Activated naive CD4-positive, alpha-beta T cell treated with anti-CD3 and anti-CD28 coated beads for 36 hours (primary cell): ENCODE data around the gene NOL3. TPM values are rescaled to one million over a fixed set of nuclear protein-coding genes. Genes with fewer than 3 reads are reported as not detected.
A peak's percentile ranks its signal among the peaks of the same experiment; 100 is the strongest.

Source experiments
- CTCF ChIA-PET: fragments of 350-600 bp; sonication (Branson Sonifier 250); formaldehyde crosslinking; loops from one replicate; lab custom pipeline; 2021; ENCODE audit warnings: antibody characterized with exemption; lab: Charles Lee
- DNase-seq: peaks from one replicate; pipeline ENCODE4 v3.0.0-alpha.2; 2020
- H3K27ac Mint-ChIP-seq: one replicate; pipeline ENCODE4 v1.8.0; 2021; ENCODE audit warnings: mild to moderate bottlenecking, mixed read lengths
- H3K27me3 Mint-ChIP-seq: one replicate; pipeline ENCODE4 v1.8.0; 2021; ENCODE audit warnings: low read depth, mixed read lengths
- H3K36me3 Mint-ChIP-seq: one replicate; pipeline ENCODE4 v1.8.0; 2021; ENCODE audit warnings: low read depth, mixed read lengths
- H3K4me1 Mint-ChIP-seq: one replicate; pipeline ENCODE4 v1.8.0; 2021; ENCODE audit warnings: low read depth, mixed read lengths
- H3K4me3 Mint-ChIP-seq: one replicate; pipeline ENCODE4 v1.8.0; 2021; ENCODE audit warnings: mild to moderate bottlenecking, moderate library complexity, mixed read lengths
- H3K9me3 Mint-ChIP-seq: one replicate; pipeline ENCODE4 v1.8.0; 2021; ENCODE audit warnings: mixed read lengths
- intact Hi-C: fragments of 100-400 bp; cut with micrococcal nuclease; formaldehyde crosslinking; loops from one replicate; pipeline ENCODE4 v1.15.1; 2023
- total RNA-seq, 2 experiments: library from RNA; stranded (reverse); gene quantifications; one replicate each; pipeline ENCODE4 v1.2.3, GENCODE V29; 2021

Gene NOL3
- total RNA-seq, 2 experiments from 2014 or later, result 3.8 to 4.4 TPM

DNA sequence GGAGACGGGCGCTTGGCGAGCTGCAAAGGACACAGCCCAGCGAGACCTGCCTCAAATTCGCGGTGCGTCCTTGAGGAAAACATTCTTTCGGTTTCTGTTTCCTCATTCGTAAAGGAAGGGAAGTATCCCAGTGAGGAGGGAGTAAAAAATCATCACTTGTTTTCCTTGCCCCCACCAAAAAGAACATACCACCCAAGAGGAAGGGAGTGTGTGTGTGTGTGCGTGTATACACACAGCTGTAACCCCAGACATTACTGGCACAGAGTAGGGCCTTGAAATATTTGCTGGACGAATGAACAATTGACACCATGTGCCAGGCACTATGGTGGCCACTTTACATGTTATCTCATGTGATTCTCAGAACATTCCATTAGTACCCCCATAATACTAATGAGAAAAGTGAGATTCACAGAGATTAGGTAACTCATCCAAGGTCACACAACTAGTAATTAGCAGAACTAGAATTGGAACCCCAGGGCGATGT lies 15.4 kb downstream of the NOL3 start:
- H3K27ac Mint-ChIP-seq, result no peak overlapping the region
- H3K4me1 Mint-ChIP-seq, result peaks cover 10% of the 10 kb centered on the region
- no peak overlapping the region for H3K4me3 Mint-ChIP-seq
- H3K36me3 Mint-ChIP-seq, result no peaks in the 10 kb centered on the region
- no peak for DNase-seq
- CTCF ChIA-PET, result interaction anchor here (0.6 to 2.3 kb wide), 20 partner anchors 10 to 241 kb away, joined by 3 to 23 read pairs (median 6); partner anchors contain the start of genes CES3, ELMO3, FBXL8 and FHOD1
- peaks cover 6% of the 10 kb centered on the region for H3K27me3 Mint-ChIP-seq
- intact Hi-C loops, result loop anchor here (1.0 kb wide), 2 partner anchors 208 to 231 kb away; no protein-coding TSS in a partner anchor
- no peaks in the 10 kb centered on the region for H3K9me3 Mint-ChIP-seq

DNA sequence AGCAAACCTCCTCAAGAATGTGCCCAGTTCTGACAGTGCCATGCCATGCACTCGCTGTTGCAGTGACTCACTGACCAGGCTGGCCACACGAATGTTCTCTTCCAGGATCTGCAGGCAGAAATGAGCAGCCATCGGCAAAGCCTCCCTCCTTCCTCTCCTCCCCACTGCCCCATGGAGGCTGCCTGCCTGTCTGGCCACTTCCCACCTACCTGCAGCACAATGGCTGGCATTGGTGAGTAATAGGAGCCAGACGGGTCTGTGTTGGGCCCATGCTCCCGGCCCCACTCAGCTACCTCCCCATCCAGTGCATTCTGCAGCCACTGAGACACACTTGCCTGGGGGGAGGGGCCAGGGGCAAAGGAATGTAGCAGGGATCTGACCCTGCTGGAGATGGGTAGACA lies 16.2 kb downstream of the NOL3 start:
- Mint-ChIP-seq H3K4me1 (peaks cover 14% of the 10 kb centered on the region), H3K27me3 (peaks cover 6% of the 10 kb centered on the region), H3K27ac (no peak overlapping the region), H3K9me3 (no peaks in the 10 kb centered on the region), H3K36me3 (no peaks in the 10 kb centered on the region), H3K4me3 (no peak overlapping the region)
- CTCF ChIA-PET, result no interaction called here
- DNase-seq, result no peak
- intact Hi-C loops, result no loop called here

DNA sequence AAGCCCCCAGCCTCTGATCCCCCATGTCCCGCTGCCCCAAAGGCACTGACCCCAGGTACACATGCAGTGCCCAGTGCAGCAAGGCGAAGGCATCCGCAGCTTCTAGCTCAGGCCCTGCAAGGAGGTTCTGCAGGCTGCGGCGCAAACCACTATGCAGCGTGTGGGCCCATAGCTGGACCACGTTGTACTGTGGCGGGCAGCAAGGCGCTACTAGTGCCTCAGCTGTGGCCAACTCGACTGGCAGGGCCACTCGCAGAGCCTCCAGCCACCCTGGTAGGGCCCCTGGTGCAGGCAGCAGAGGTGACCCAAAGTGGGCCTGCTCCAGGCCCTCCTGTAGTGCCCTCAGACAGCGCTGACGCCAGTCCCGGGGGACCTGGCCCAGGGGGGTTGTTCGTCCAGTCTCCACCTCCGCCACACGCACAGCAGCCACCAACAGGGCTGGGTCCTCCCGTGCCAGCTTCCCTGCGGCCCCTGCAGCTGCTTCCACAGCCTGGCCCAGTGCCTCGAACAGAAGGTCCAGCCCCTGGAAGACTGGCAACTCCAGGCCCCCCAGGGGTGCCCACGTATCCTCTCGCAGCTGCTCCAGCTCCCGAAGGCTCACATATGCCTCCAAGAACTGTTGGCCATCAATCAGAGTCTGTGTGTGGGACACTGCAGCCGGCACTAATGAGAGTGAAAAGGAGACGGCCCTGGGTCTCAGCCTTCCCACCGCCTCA lies 17.0 kb downstream of the NOL3 start:
- CTCF ChIA-PET, result interaction anchor here (0.8 kb wide), 1 partner anchor 33 kb away, joined by 3 read pairs; no protein-coding TSS in a partner anchor
- Mint-ChIP-seq H3K4me3 (no peak overlapping the region), H3K9me3 (no peaks in the 10 kb centered on the region), H3K4me1 (peaks cover 14% of the 10 kb centered on the region), H3K27ac (no peak overlapping the region), H3K36me3 (no peaks in the 10 kb centered on the region), H3K27me3 (peaks cover 6% of the 10 kb centered on the region)
- no peak for DNase-seq
- intact Hi-C loops, result no loop called here

DNA sequence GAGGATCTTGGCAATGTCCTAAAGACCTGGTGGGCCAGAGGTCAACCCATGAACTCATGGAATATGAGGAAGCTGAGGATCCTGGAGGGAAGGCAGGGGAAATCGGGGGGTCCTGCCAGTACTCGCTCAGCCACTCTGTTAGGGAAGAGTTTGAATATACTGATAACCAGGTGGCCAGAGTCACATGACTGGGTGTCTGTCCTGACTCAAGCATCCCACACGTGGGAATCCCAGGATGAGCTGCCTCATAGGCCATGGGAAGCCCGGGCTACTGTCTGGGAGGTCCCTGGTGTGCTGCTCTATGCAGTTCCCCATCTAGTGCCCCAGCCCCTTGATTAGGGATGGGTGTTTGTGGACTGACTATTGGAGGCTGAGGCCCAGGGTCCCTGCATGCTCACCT lies 18.0 kb downstream of the NOL3 start:
- Mint-ChIP-seq H3K4me1 (peaks cover 24% of the 10 kb centered on the region), H3K36me3 (peaks cover 4% of the 10 kb centered on the region), H3K4me3 (no peak overlapping the region), H3K27me3 (peaks cover 6% of the 10 kb centered on the region), H3K27ac (no peak overlapping the region), H3K9me3 (no peaks in the 10 kb centered on the region)
- CTCF ChIA-PET, result interaction anchor here (1.6 kb wide), 1 partner anchor 170 kb away, joined by 4 read pairs; no protein-coding TSS in a partner anchor
- intact Hi-C loops, result no loop called here
- no peak for DNase-seq

DNA sequence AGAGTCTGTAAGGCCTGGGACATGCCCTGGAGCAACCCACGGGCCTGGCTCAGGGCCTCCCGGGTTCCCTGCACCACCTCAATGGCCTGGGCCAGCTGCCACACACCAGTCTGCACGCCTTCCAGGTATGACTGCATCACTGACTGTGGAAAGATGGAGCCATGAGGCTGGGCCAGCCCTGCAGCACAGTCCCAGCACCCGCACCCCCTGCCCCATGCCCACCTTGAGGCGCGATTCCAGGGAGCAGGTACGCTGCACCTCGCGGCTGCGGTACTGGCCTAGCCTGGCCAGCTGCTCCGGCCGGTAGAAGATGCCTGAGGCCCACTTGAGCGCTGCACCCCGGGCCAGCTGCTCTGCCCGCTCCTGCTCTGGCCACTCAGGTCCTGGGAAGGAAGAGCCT lies 18.5 kb downstream of the NOL3 start:
- intact Hi-C loops, result no loop called here
- no peak overlapping the region for H3K4me3 Mint-ChIP-seq
- H3K27ac Mint-ChIP-seq, result no peak overlapping the region
- peaks cover 29% of the 10 kb centered on the region for H3K4me1 Mint-ChIP-seq
- H3K27me3 Mint-ChIP-seq, result peaks cover 6% of the 10 kb centered on the region
- DNase-seq, result no peak
- H3K36me3 Mint-ChIP-seq, result peaks cover 5% of the 10 kb centered on the region
- no peaks in the 10 kb centered on the region for H3K9me3 Mint-ChIP-seq
- CTCF ChIA-PET, result interaction anchor here (1.6 kb wide), 1 partner anchor 171 kb away, joined by 4 read pairs; no protein-coding TSS in a partner anchor

DNA sequence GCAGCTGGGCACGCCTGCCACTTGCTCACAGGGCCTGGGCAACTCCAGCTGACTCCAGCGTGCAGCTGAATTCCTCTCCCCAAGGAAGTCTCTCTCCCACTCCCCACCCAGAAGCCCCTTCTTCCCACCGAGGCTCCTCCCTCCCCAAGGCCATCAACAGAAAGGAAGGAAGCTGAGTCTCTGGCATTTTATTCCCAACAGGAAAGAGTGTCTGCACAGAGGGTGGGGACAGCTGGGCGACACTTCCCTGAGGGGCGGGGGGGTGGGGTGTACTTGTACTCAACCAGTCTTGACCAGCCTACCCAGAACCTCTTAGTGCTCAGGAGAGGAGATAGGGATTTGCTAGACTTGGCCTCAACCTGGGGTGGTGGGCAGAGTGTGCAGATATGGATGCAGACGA lies 19.7 kb downstream of the NOL3 start, which contains the start of gene EXOC3L1:
EXOC3L1 (minus strand) TSS at position 96 of the 400 bp plus-strand sequence. CDS start 460 bp downstream, outside the sequence.
- Mint-ChIP-seq H3K4me1 (peaks cover 35% of the 10 kb centered on the region), H3K9me3 (no peaks in the 10 kb centered on the region), H3K27ac (no peak within 1 kb of the TSS), H3K27me3 (peaks cover 5% of the 10 kb centered on the region), H3K36me3 (peaks cover 7% of the 10 kb centered on the region), H3K4me3 (no peak within 1 kb of the TSS)
- DNase-seq, result no peak
- intact Hi-C loops, result no loop called here
- CTCF ChIA-PET, result interaction anchor here (1.0 kb wide), 1 partner anchor 8 kb away, joined by 3 read pairs; no protein-coding TSS in a partner anchor

DNA sequence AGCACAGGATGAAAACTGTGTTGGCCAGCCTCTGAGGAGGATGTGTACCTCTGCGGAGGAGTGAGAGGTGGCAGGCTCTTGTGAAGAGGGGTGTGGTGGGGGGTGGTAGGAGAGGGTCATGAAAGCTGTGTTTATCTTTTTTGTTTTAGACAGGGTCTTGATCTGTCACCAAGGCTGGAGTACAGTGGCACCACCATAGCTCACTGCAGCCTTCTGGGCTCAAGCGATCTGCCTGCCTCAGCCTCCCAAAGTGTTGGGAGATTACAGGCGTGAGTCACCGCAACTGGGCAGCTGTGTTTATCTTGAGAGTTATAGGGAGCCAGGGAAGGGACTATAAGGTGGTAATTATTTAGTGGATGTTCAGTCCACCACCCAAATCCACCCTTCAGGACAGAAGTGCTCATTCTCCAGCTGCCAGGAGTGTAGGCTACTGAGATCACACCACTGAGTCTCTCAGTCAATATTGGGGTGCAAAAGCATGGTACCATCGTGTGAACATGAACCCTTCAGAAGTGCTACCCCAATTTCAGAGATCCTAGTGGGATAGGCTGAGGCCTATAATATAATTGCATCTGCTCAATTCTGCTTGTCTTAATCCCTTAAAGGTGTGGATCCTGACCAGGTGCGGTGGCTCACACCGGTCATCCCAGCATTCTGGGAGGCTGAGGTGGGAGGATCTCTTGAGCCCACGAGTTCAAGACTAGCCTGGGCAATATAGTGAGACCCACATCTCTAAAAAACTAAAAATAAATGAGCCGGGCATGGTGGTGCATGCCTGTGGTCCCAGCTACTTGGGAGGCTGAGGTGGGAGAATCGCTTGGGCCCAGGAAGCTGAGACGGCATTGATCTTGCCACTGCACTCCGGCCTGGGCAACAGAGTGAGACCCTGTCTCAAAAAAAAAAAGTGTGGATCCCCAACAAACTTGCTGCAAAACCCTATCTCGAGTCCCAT lies 20.4 kb downstream of the NOL3 start:
- no peaks in the 10 kb centered on the region for H3K9me3 Mint-ChIP-seq
- intact Hi-C loops, result no loop called here
- H3K4me1 Mint-ChIP-seq, result peaks cover 34% of the 10 kb centered on the region
- CTCF ChIA-PET, result interaction anchor here (1.0 kb wide), 1 partner anchor 8 kb away, joined by 3 read pairs; no protein-coding TSS in a partner anchor
- peak overlapping the region; percentile 86 for H3K4me3 Mint-ChIP-seq
- no peaks in the 10 kb centered on the region for H3K27me3 Mint-ChIP-seq
- H3K36me3 Mint-ChIP-seq, result peaks cover 11% of the 10 kb centered on the region
- peak overlapping the region; percentile 80 for H3K27ac Mint-ChIP-seq
- DNase-seq, result no peak

DNA sequence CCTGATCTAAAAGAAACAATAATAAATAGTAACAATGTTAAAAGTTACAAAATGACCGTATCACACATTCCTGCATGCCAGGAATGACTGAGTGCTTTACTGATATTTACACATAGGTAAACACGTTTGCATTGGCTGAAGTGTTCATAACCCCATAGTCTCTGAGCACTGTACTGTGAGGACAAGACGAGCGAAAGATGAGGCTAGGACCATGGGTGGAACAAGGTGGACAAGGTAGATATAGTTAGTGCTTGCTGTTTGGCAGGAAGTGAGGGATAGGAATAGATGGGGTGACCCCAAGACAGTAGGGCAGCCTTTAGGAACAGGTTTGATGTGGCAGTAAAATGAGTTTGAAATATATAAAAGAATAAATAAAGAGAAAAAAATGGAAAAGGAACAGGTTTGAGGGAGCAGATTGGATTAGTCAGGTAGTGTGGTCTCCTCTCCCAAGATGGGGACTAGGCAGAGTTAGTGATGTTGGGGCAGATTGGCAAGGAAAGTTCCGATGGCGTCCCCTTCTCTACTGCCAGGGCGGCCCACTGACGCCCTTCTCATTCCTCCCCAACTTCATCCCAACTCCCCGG lies 21.2 kb downstream of the NOL3 start:
- intact Hi-C loops, result no loop called here
- no peaks in the 10 kb centered on the region for H3K9me3 Mint-ChIP-seq
- no peak for DNase-seq
- no peaks in the 10 kb centered on the region for H3K27me3 Mint-ChIP-seq
- peak overlapping the region; percentile 86 for H3K4me3 Mint-ChIP-seq
- peak overlapping the region; percentile 80 for H3K27ac Mint-ChIP-seq
- H3K4me1 Mint-ChIP-seq, result peaks cover 39% of the 10 kb centered on the region
- H3K36me3 Mint-ChIP-seq, result peaks cover 16% of the 10 kb centered on the region
- CTCF ChIA-PET, result interaction anchor here (1.2 kb wide), 1 partner anchor 174 kb away, joined by 3 read pairs; no protein-coding TSS in a partner anchor

DNA sequence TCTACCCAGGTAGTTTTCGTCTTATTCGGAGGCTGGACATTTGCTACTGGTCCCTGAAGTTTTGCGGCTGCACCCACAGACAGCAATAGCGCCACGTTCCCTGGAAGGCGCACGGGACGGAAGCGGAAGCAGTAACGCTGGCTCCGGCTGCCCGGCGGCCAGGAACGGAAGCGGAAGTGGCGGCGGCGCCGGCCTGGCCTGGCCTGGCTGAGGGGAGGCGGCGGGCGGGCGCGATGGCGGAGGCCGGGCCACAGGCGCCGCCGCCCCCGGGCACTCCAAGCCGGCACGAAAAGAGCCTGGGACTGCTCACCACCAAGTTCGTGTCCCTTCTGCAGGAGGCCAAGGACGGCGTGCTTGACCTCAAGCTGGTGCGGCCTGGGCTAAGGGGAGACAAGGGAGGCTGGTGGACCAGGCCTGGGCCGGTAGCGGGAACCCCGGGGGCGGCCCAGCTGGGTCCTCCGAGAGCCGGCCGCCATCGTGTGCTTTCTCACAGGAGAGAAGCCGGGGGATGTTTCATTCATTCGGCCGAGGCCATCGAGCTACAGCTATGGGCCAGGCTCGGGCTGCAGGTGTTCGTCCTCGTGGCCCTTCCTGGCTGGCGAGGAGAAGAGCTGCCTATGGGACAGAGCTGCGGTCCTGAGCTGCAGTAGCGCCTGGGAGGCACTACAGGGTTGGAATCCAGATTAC lies 21.8 kb downstream of the NOL3 start, which contains the start of gene E2F4:
E2F4 (plus strand) TSS at position 161 of the 687 bp plus-strand sequence; CDS start at position 234, 73 bp downstream.
- no peaks in the 10 kb centered on the region for H3K9me3 Mint-ChIP-seq
- peak; percentile 91 for DNase-seq
- CTCF ChIA-PET, result interaction anchor here (1.0 to 1.2 kb wide), 3 partner anchors 87 to 215 kb away, joined by 3 read pairs; no protein-coding TSS in a partner anchor
- H3K27ac Mint-ChIP-seq, result peak within 1 kb of the TSS; percentile 80
- peaks cover 22% of the 10 kb centered on the region for H3K36me3 Mint-ChIP-seq
- peak within 1 kb of the TSS; percentile 86 for H3K4me3 Mint-ChIP-seq
- no peaks in the 10 kb centered on the region for H3K27me3 Mint-ChIP-seq
- intact Hi-C loops, result loop anchor here (1.0 kb wide), 4 partner anchors 9 to 52 kb away; partner anchors contain the start of genes MATCAP1 and TMEM208
- peaks cover 43% of the 10 kb centered on the region for H3K4me1 Mint-ChIP-seq

DNA sequence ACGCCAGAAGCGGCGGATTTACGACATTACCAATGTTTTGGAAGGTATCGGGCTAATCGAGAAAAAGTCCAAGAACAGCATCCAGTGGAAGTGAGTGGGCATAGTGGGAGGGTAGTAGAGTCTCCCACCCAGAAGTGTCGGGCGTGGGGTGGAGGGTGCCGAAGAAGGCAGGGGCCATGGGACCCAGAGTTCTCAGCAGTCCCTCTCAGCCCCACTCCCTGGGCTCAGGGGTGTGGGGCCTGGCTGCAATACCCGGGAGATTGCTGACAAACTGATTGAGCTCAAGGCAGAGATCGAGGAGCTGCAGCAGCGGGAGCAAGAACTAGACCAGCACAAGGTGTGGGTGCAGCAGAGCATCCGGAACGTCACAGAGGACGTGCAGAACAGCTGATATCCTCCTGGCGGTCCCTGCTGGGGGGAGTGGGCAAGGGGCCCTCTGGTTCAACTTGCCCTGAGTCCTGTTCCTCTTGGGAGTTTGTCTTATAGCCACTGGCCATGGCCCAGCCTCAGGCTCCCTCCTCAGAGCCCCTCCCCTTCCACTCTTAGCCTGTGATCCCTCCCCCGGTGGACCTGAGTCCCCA lies 22.5 kb downstream of the NOL3 start:
- no peaks in the 10 kb centered on the region for H3K27me3 Mint-ChIP-seq
- no peaks in the 10 kb centered on the region for H3K9me3 Mint-ChIP-seq
- peaks cover 43% of the 10 kb centered on the region for H3K4me1 Mint-ChIP-seq
- no peak for DNase-seq
- CTCF ChIA-PET, result interaction anchor here (1.0 to 1.2 kb wide), 3 partner anchors 86 to 216 kb away, joined by 3 read pairs; no protein-coding TSS in a partner anchor
- peaks cover 22% of the 10 kb centered on the region for H3K36me3 Mint-ChIP-seq
- intact Hi-C loops, result loop anchor here (1.0 kb wide), 4 partner anchors 10 to 51 kb away; partner anchors contain the start of genes MATCAP1 and TMEM208
- peak overlapping the region; percentile 86 for H3K4me3 Mint-ChIP-seq
- H3K27ac Mint-ChIP-seq, result peak overlapping the region; percentile 69
